HepG2 (cell line): ENCODE results near the gene ZNF222. TPM values are rescaled to one million over a fixed set of nuclear protein-coding genes. Genes with fewer than 3 reads are reported as not detected.

ENCODE experiments used
- CREB1 ChIP-seq, 2 experiments: fragments of 450-650 bp in 1 of 2; IDR thresholded peaks; 2 replicates each; pipeline ENCODE4 v1.6.1; 2016 to 2017; ENCODE audit warnings: control low read depth in 1 of 2, mild to moderate bottlenecking in 1 of 2, missing compliant biosample characterization in 1 of 2, missing genetic modification characterization in 1 of 2
- HMGXB3 ChIP-seq: sonication (generic); formaldehyde crosslinking; IDR thresholded peaks from 2 replicates; pipeline ENCODE4 v1.4.0; 2020; ENCODE audit warnings: missing genetic modification reagents, borderline replicate concordance
- HNF1B ChIP-seq: sonication (generic); formaldehyde crosslinking; IDR thresholded peaks from 2 replicates; pipeline ENCODE4 v1.5.1; 2020; ENCODE audit warnings: mild to moderate bottlenecking, moderate library complexity, missing genetic modification reagents
- JUND ChIP-seq: sonication (generic); formaldehyde crosslinking; IDR thresholded peaks from 2 replicates; pipeline ENCODE4 v1.8.0; 2022; ENCODE audit warnings: mild to moderate bottlenecking, missing genetic modification reagents
- KLF15 ChIP-seq: sonication (generic); formaldehyde crosslinking; IDR thresholded peaks from 2 replicates; pipeline ENCODE4 v1.8.1; 2023; ENCODE audit warnings: borderline replicate concordance, mild to moderate bottlenecking, inconsistent platforms, missing genetic modification reagents, mixed read lengths
- KLF6 ChIP-seq: IDR thresholded peaks from 2 replicates; pipeline ENCODE4 v1.8.0; 2016; ENCODE audit warnings: missing biosample characterization, missing genetic modification reagents
- MXD3 ChIP-seq: IDR thresholded peaks from 2 replicates; pipeline ENCODE4 v1.6.1; 2016; ENCODE audit warnings: mild to moderate bottlenecking, missing biosample characterization, missing genetic modification reagents
- POLR2AphosphoS5 ChIP-seq: IDR thresholded peaks from 2 replicates; pipeline ENCODE4 v1.6.1; 2012; ENCODE audit warnings: low read depth, low read length
- RNF219 ChIP-seq: sonication (generic); formaldehyde crosslinking; IDR thresholded peaks from 2 replicates; pipeline ENCODE4 v1.5.0; 2020; ENCODE audit warnings: mild to moderate bottlenecking, missing genetic modification reagents
- ZNF20 ChIP-seq: sonication (generic); formaldehyde crosslinking; IDR thresholded peaks from 2 replicates; pipeline ENCODE4 v1.4.0; 2020; ENCODE audit warnings: mild to moderate bottlenecking, moderate library complexity, missing genetic modification reagents
- ZNF576 ChIP-seq: sonication (generic); formaldehyde crosslinking; IDR thresholded peaks from 2 replicates; pipeline ENCODE4 v1.4.0; 2020; ENCODE audit warnings: mild to moderate bottlenecking, missing genetic modification reagents
- polyA plus RNA-seq, 8 experiments: library from polyadenylated mRNA; depleted of rRNA in 3 of 8; stranded (reverse) in 7 of 8; unstranded in 1 of 8; fragments of >200 nt; fragmentation: Illumina TruSeq in 4 of 8; extraction: Trizol in 4 of 8; gene quantifications; 2 replicates each; pipeline versions ENCODE4 v1.2.1 to v1.2.3, GENCODE V29; 2011 to 2016; ENCODE audit warnings: low read depth in 4 of 8, missing spikeins in 1 of 8, mixed read lengths in 1 of 8; ENCODE audit not compliant: insufficient read depth in 1 of 8
- total RNA-seq, 5 experiments: library from RNA; depleted of rRNA; stranded (reverse); fragments of >200 nt; fragmentation: Illumina TruSeq; extraction: Trizol; gene quantifications; 2 replicates each; pipeline ENCODE4 v1.2.3, GENCODE V29; 2016; ENCODE audit warnings: low read depth in 1 of 5

ZNF222 gene
- total and polyA plus RNA-seq, 2 of the 13 experiments (the other 11 are each of a cell fraction or from before 2014, with no cell fraction given) = 2.2 to 6.2 TPM

- TF ChIP-seq HMGXB3 = no peak
- peak; percentile 69; the same call in 1 of the 2 replicates for TF ChIP-seq MXD3 (CRISPR knock-in tag)
- TF ChIP-seq POLR2AphosphoS5 = peak; percentile 61
- no peak for TF ChIP-seq KLF6
- TF ChIP-seq CREB1 (IDR thresholded peaks at IDR 0.05) = peak; percentile 64; the same call in 1 of the 2 replicates
- TF ChIP-seq CREB1 (CRISPR knock-in tag; IDR thresholded peaks at IDR 0.05) = peak; percentile 94
- TF ChIP-seq ZNF576 (CRISPR knock-in tag) = no peak
- TF ChIP-seq RNF219 = no peak
- 0 out of 2 replicates have a peak, but pooled peaks have one; percentile 17 for TF ChIP-seq JUND (CRISPR knock-in tag)
- TF ChIP-seq KLF15 (CRISPR knock-in tag) = no peak
- TF ChIP-seq ZNF20 = no peak
- TF ChIP-seq HNF1B (CRISPR knock-in tag) = peak; percentile 74; the same call in 1 of the 2 replicates
Measured at GRCh38 chr19:44071824-44072542, 46.8 kb downstream of the ZNF222 start, which contains the start of gene ZNF284 (continued).
